ENCODE data around the gene AGPS. TPM values are rescaled to one million over a fixed set of nuclear protein-coding genes. Genes with fewer than 3 reads are reported as not detected.

The AGPS gene
- total RNA-seq, 1 experiment from 2014 or later = 107 TPM

DNA sequence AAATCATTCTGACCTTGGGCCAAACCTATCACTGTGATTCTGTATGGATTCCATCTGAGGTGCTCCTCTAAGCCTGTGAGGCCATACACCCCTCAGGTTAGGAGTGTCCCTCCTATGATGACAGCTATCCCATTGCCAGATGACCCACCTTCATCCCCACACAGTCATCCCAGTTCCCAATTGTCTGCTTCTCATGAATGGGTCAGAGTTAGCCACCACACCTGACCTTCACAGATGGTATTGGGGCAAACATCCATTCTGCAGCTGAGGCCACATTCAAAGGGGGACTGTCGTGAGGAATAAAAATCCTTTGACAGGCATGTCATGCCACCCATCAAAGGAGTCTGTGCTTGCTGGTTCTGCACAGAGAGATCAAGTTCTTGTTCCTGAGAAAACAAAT lies 155.2 kb downstream of the AGPS start:
- POLR2A ChIA-PET (ENCODE audit: unreplicated experiment) = no interaction called here

DNA sequence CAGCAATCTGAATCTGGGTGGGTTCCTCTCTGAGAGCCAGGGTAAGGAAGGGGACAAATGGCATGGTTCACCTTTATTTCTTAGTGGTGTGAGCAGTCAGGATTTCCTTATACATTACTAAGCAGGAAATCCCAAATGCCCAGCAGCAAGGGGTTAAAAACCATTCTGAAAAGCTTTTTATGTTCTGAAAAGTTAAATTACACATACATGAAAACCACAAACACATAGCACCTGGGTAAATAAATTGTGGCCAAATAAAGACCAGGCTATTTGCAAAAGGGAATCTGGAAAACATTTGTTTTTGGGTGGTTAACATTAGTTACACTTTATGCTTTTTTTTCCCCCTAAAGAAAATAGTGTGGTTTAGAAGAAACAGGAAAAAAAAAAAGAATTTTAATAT lies 156.1 kb downstream of the AGPS start:
- no peaks in the 10 kb centered on the region for H4K20me1 ChIP-seq (ENCODE audit: insufficient read depth)
- no TSS peak for BruUV-seq (replicated peaks)
- CTCF ChIA-PET = no interaction called here
- POLR2A ChIA-PET (ENCODE audit: unreplicated experiment) = no interaction called here
- H3F3A ChIP-seq (ENCODE audit: insufficient read depth, low read depth) = 0 out of 2 replicates have a peak, but pooled peaks cover 2% of the 10 kb centered on the region
- no peaks in the 10 kb centered on the region for H3K36me3 ChIP-seq (ENCODE audit: low read depth)
- no peaks in the 10 kb centered on the region for H3K79me2 ChIP-seq (ENCODE audit: low read depth)
- TF ChIP-seq EZH2 (IDR thresholded peaks at IDR 0.05; ENCODE audit: low read depth) (no peak), CTCF (conservative IDR thresholded peaks at IDR 0.05) (no peak)
- H3K4me3 ChIP-seq = no peak overlapping the region
- H3K4me2 ChIP-seq = no peak overlapping the region
- intact Hi-C loops (cut with micrococcal nuclease; ENCODE audit: unreplicated experiment) = no loop called here
- no peak overlapping the region for H2AFZ ChIP-seq
- no peaks in the 10 kb centered on the region for H3K9me2 ChIP-seq (ENCODE audit: insufficient read depth)
- H3K4me1 ChIP-seq (replicated peaks; ENCODE audit: insufficient read depth) = peaks cover 2% of the 10 kb centered on the region; the same call in 1 of the 2 replicates
- no peaks in the 10 kb centered on the region for H3K27me3 ChIP-seq (ENCODE audit: insufficient read depth, low read depth)
- H3K9me3 ChIP-seq (ENCODE audit: insufficient read depth, low read depth) = no peaks in the 10 kb centered on the region
- H3K27ac ChIP-seq = no peak overlapping the region
- DNase-seq = no peak

More for the DNA sequence above, 155.2 kb downstream of the AGPS start:
- Histone ChIP-seq H3K9me2 (ENCODE audit: insufficient read depth) (no peaks in the 10 kb centered on the region), H3K36me3 (ENCODE audit: low read depth) (no peaks in the 10 kb centered on the region), H3K4me1 (replicated peaks; ENCODE audit: insufficient read depth) (no peaks in the 10 kb centered on the region), H3K4me3 (no peak overlapping the region), H3K4me2 (no peak overlapping the region), H4K20me1 (ENCODE audit: insufficient read depth) (no peaks in the 10 kb centered on the region), H2AFZ (no peak overlapping the region), H3K9me3 (ENCODE audit: insufficient read depth, low read depth) (no peaks in the 10 kb centered on the region), H3K27ac (no peak overlapping the region), H3K79me2 (ENCODE audit: low read depth) (no peaks in the 10 kb centered on the region), H3K27me3 (ENCODE audit: insufficient read depth, low read depth) (no peaks in the 10 kb centered on the region), H3F3A (ENCODE audit: insufficient read depth, low read depth) (0 out of 2 replicates have a peak, but pooled peaks cover 2% of the 10 kb centered on the region)
- DNase-seq = no peak
- TF ChIP-seq CTCF (conservative IDR thresholded peaks at IDR 0.05) = no peak
- no peak for TF ChIP-seq EZH2 (IDR thresholded peaks at IDR 0.05; ENCODE audit: low read depth)
- CTCF ChIA-PET = no interaction called here
- BruUV-seq (replicated peaks) = no TSS peak
- intact Hi-C loops (cut with micrococcal nuclease; ENCODE audit: unreplicated experiment) = no loop called here

GRCh38 chr2:177549171-177549570 lies 156.6 kb downstream of the AGPS start:
- Histone ChIP-seq H3K79me2 (ENCODE audit: low read depth) (no peaks in the 10 kb centered on the region), H3K27me3 (ENCODE audit: insufficient read depth, low read depth) (no peaks in the 10 kb centered on the region), H3K9me3 (ENCODE audit: insufficient read depth, low read depth) (no peaks in the 10 kb centered on the region), H3K27ac (no peak overlapping the region), H3K36me3 (ENCODE audit: low read depth) (no peaks in the 10 kb centered on the region), H3K4me2 (no peak overlapping the region), H3K9me2 (ENCODE audit: insufficient read depth) (no peaks in the 10 kb centered on the region), H3F3A (ENCODE audit: insufficient read depth, low read depth) (0 out of 2 replicates have a peak, but pooled peaks cover 2% of the 10 kb centered on the region), H3K4me1 (replicated peaks; ENCODE audit: insufficient read depth) (peaks cover 4% of the 10 kb centered on the region; the same call in 1 of the 2 replicates), H3K4me3 (no peak overlapping the region), H2AFZ (no peak overlapping the region), H4K20me1 (ENCODE audit: insufficient read depth) (no peaks in the 10 kb centered on the region)
- BruUV-seq (replicated peaks) = no TSS peak
- TF ChIP-seq EZH2 (IDR thresholded peaks at IDR 0.05; ENCODE audit: low read depth) (no peak), CTCF (conservative IDR thresholded peaks at IDR 0.05) (no peak)
- POLR2A ChIA-PET (ENCODE audit: unreplicated experiment) = interaction anchor here (0.9 kb wide), 1 partner anchor 936 kb away, joined by 3 read pairs; no protein-coding TSS in a partner anchor
- CTCF ChIA-PET = no interaction called here
- no peak for DNase-seq
- intact Hi-C loops (cut with micrococcal nuclease; ENCODE audit: unreplicated experiment) = no loop called here

Measured in PC-9 (cell line).